ENCODE results near the gene PRLR.

PRLR gene

DNA sequence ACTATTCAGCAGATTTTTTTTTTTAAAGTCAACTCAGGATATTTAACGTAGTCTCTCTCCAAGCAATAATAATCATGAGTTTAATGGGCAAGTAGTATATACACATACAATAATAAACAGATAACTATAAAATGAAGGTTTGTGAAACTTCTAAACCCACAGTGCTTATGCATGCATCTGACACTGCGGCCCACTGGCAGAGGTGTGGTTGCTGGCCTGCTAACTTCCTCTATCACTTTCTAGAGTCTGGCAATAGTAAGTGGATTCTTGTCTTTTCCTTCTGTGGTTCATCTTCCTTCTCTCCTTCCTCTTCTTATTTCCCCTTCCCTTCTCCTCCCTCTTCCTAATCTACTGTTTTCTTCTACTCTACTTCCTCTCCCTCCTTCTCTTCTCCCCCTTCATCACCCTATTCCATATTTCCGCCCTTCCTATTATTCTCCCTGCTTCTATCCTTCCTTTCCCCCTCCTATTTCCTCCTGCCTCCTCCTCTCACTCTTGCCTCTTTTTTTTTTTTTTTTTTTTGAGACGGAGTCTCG, 164.0 kb downstream of the PRLR start:
- Histone ChIP-seq H3K36me3 (ENCODE audit: control insufficient read depth in 1 of 2, insufficient read depth in 2 of 2, low read depth in 1 of 2, low read length in 2 of 2) (no peaks in the 10 kb centered on the region), H4K8ac (ENCODE audit: low read length) (no peak overlapping the region), H2BK12ac (ENCODE audit: low read length in 2 of 2) (no peak overlapping the region), H3K79me1 (replicated peaks; ENCODE audit: low read length, poor library complexity, severe bottlenecking) (no peaks in the 10 kb centered on the region), H3K27ac (ENCODE audit: low read length, poor library complexity, severe bottlenecking) (no peak overlapping the region), H2BK120ac (ENCODE audit: low read depth, low read length) (no peak overlapping the region), H2AK5ac (ENCODE audit: low read length, severe bottlenecking) (no peak overlapping the region), H2BK5ac (ENCODE audit: low read depth, low read length, poor library complexity, severe bottlenecking) (no peak overlapping the region), H3K23ac (ENCODE audit: low read length in 2 of 2) (no peak overlapping the region), H3K18ac (ENCODE audit: low read depth in 1 of 2, low read length in 2 of 2) (no peak overlapping the region), H3K4me1 (ENCODE audit: control insufficient read depth, insufficient read depth, low read depth, low read length) (no peaks in the 10 kb centered on the region), H3K4me2 (ENCODE audit: low read length, poor library complexity, severe bottlenecking) (no peak overlapping the region), H3K9ac (ENCODE audit: low read length) (no peak overlapping the region), H3K27me3 (ENCODE audit: control insufficient read depth in 1 of 2, insufficient read depth in 1 of 2, low read length in 2 of 2) (no peaks in the 10 kb centered on the region), H3K4ac (ENCODE audit: low read depth in 1 of 2, low read length in 2 of 2) (no peak overlapping the region), H3K14ac (ENCODE audit: low read length in 2 of 2) (no peak overlapping the region), H3K9me3 (ENCODE audit: control insufficient read depth, low read length) (no peaks in the 10 kb centered on the region), H4K91ac (ENCODE audit: low read length) (no peak overlapping the region), H2AFZ (ENCODE audit: low read depth, low read length) (no peak overlapping the region), H3K4me3 (ENCODE audit: insufficient read depth in 1 of 2, low read depth in 1 of 2, low read length in 2 of 2) (no peak overlapping the region), H2BK15ac (ENCODE audit: low read depth, poor library complexity, severe bottlenecking) (no peak overlapping the region)
- no peak for DNase-seq
- 85% methylated on average over 2 of the region's 5 CpGs for WGBS

DNA sequence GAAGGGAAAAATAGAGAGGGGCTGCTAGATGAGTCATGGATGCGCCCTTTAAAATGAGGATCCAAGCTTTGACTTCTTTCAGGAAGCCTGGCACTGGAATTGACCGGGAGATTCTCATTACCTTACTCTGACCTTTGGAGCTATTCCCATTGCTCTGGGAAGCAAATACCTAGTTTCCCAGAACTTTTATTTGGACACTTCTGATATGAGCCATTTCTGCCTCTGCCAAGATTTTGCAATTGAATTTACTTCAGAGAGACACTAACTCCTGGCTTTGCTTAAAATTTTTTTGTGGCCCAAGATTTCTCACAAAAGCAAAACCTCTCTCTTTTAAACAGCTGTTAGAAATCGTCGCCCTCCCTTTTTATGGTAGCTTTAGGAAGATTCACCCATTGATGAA, 166.9 kb downstream of the PRLR start:
- no peaks in the 10 kb centered on the region for H3K36me3 ChIP-seq (ENCODE audit: control insufficient read depth in 1 of 2, insufficient read depth in 2 of 2, low read depth in 1 of 2, low read length in 2 of 2)
- H3K79me1 ChIP-seq (replicated peaks; ENCODE audit: low read length, poor library complexity, severe bottlenecking): no peaks in the 10 kb centered on the region
- H3K23ac ChIP-seq (ENCODE audit: low read length in 2 of 2): no peak overlapping the region
- H3K18ac ChIP-seq (ENCODE audit: low read depth in 1 of 2, low read length in 2 of 2): no peak overlapping the region
- no peaks in the 10 kb centered on the region for H3K27me3 ChIP-seq (ENCODE audit: control insufficient read depth in 1 of 2, insufficient read depth in 1 of 2, low read length in 2 of 2)
- H3K27ac ChIP-seq (ENCODE audit: low read length, poor library complexity, severe bottlenecking): no peak overlapping the region
- H4K91ac ChIP-seq (ENCODE audit: low read length): no peak overlapping the region
- no peak overlapping the region for H2BK12ac ChIP-seq (ENCODE audit: low read length in 2 of 2)
- H2BK5ac ChIP-seq (ENCODE audit: low read depth, low read length, poor library complexity, severe bottlenecking): no peak overlapping the region
- H3K4me1 ChIP-seq (ENCODE audit: control insufficient read depth, insufficient read depth, low read depth, low read length): no peaks in the 10 kb centered on the region
- H3K4me3 ChIP-seq (ENCODE audit: insufficient read depth in 1 of 2, low read depth in 1 of 2, low read length in 2 of 2): peak overlapping the region in 1 of 2 experiments; percentile 28
- DNase-seq: no peak
- H3K9me3 ChIP-seq (ENCODE audit: control insufficient read depth, low read length): no peaks in the 10 kb centered on the region
- H2AK5ac ChIP-seq (ENCODE audit: low read length, severe bottlenecking): no peak overlapping the region
- H2BK120ac ChIP-seq (ENCODE audit: low read depth, low read length): no peak overlapping the region
- H4K8ac ChIP-seq (ENCODE audit: low read length): no peak overlapping the region
- H3K14ac ChIP-seq (ENCODE audit: low read length in 2 of 2): no peak overlapping the region
- no peak overlapping the region for H2BK15ac ChIP-seq (ENCODE audit: low read depth, poor library complexity, severe bottlenecking)
- no peak overlapping the region for H2AFZ ChIP-seq (ENCODE audit: low read depth, low read length)
- H3K4ac ChIP-seq (ENCODE audit: low read depth in 1 of 2, low read length in 2 of 2): no peak overlapping the region
- peak overlapping the region; percentile 57 for H3K9ac ChIP-seq (ENCODE audit: low read length)
- WGBS: 92% methylated on average over 4 of the region's 4 CpGs
- H3K4me2 ChIP-seq (ENCODE audit: low read length, poor library complexity, severe bottlenecking): no peak overlapping the region

DNA sequence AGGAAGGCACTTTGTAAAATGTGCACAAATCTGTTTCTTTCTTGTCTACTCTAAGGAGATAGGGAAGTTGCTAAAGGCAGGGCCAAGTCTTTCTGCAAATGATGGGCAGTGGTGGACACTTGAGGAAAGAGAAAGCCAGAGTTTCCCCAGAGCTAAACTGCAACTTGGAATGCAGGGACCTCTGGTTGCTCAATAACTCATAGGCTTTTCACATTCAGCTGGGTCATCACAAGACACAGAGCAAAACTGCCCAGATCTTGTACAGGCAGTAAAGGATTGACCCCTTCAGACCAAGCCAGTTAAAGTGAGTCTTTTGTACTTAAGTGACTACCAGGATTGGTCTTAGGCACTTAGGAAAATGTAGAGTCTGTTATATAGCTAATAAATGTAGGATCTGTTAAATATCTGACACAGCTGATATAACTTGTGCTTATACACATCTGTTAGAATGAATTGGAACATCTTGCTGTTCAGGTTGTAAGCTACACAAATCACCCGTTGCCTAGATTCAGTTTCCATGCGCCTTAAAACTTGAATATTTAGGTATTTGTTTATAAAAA, 169.0 kb downstream of the PRLR start:
- Histone ChIP-seq H4K8ac (ENCODE audit: low read length) (no peak overlapping the region), H3K4me2 (ENCODE audit: low read length, poor library complexity, severe bottlenecking) (no peak overlapping the region), H3K79me1 (replicated peaks; ENCODE audit: low read length, poor library complexity, severe bottlenecking) (no peaks in the 10 kb centered on the region), H3K23ac (ENCODE audit: low read length in 2 of 2) (no peak overlapping the region), H3K4me3 (ENCODE audit: insufficient read depth in 1 of 2, low read depth in 1 of 2, low read length in 2 of 2) (no peak overlapping the region), H2AFZ (ENCODE audit: low read depth, low read length) (no peak overlapping the region), H3K27ac (ENCODE audit: low read length, poor library complexity, severe bottlenecking) (no peak overlapping the region), H2BK120ac (ENCODE audit: low read depth, low read length) (no peak overlapping the region), H3K9me3 (ENCODE audit: control insufficient read depth, low read length) (no peaks in the 10 kb centered on the region), H3K18ac (ENCODE audit: low read depth in 1 of 2, low read length in 2 of 2) (no peak overlapping the region), H3K9ac (ENCODE audit: low read length) (peak overlapping the region; percentile 56), H3K14ac (ENCODE audit: low read length in 2 of 2) (no peak overlapping the region), H3K4ac (ENCODE audit: low read depth in 1 of 2, low read length in 2 of 2) (no peak overlapping the region), H4K91ac (ENCODE audit: low read length) (no peak overlapping the region), H3K27me3 (ENCODE audit: control insufficient read depth in 1 of 2, insufficient read depth in 1 of 2, low read length in 2 of 2) (no peaks in the 10 kb centered on the region), H3K4me1 (ENCODE audit: control insufficient read depth, insufficient read depth, low read depth, low read length) (no peaks in the 10 kb centered on the region), H2AK5ac (ENCODE audit: low read length, severe bottlenecking) (no peak overlapping the region), H2BK5ac (ENCODE audit: low read depth, low read length, poor library complexity, severe bottlenecking) (no peak overlapping the region), H3K36me3 (ENCODE audit: control insufficient read depth in 1 of 2, insufficient read depth in 2 of 2, low read depth in 1 of 2, low read length in 2 of 2) (no peaks in the 10 kb centered on the region), H2BK15ac (ENCODE audit: low read depth, poor library complexity, severe bottlenecking) (no peak overlapping the region), H2BK12ac (ENCODE audit: low read length in 2 of 2) (no peak overlapping the region)
- no CpG with 5 or more reads among the region's 2 CpGs for WGBS
- peak; percentile 69 for DNase-seq

DNA sequence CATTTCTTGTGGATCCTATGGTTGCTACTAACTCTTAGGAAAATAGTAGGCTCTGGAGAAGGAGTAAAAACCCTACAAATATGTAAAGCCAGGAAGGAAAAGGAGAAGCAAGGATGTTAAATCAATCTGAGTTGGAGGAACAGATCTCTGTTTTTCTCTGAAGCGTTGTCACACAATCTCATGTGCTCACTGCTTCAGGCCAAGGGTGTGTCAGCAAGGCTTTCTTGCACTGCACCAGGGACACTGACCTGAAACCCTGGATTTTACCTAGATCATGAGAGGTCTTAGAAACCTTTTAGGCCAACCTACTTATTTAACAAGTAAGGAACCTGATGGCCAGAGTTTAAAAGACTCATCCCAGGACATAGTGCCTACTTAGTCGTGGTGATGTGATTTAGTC, 170.1 kb downstream of the PRLR start:
- no peak overlapping the region for H3K4me3 ChIP-seq (ENCODE audit: insufficient read depth in 1 of 2, low read depth in 1 of 2, low read length in 2 of 2)
- no peak overlapping the region for H2BK5ac ChIP-seq (ENCODE audit: low read depth, low read length, poor library complexity, severe bottlenecking)
- no peak overlapping the region for H3K9ac ChIP-seq (ENCODE audit: low read length)
- H2AK5ac ChIP-seq (ENCODE audit: low read length, severe bottlenecking): no peak overlapping the region
- no peak overlapping the region for H3K14ac ChIP-seq (ENCODE audit: low read length in 2 of 2)
- no peak overlapping the region for H3K18ac ChIP-seq (ENCODE audit: low read depth in 1 of 2, low read length in 2 of 2)
- no peak overlapping the region for H2BK15ac ChIP-seq (ENCODE audit: low read depth, poor library complexity, severe bottlenecking)
- H3K27ac ChIP-seq (ENCODE audit: low read length, poor library complexity, severe bottlenecking): no peak overlapping the region
- H3K27me3 ChIP-seq (ENCODE audit: control insufficient read depth in 1 of 2, insufficient read depth in 1 of 2, low read length in 2 of 2): peaks cover 0 to 4% of the 10 kb centered on the region in 2 experiments
- H3K79me1 ChIP-seq (replicated peaks; ENCODE audit: low read length, poor library complexity, severe bottlenecking): no peaks in the 10 kb centered on the region
- H4K91ac ChIP-seq (ENCODE audit: low read length): no peak overlapping the region
- no peak overlapping the region for H2BK120ac ChIP-seq (ENCODE audit: low read depth, low read length)
- H3K9me3 ChIP-seq (ENCODE audit: control insufficient read depth, low read length): no peaks in the 10 kb centered on the region
- H3K23ac ChIP-seq (ENCODE audit: low read length in 2 of 2): no peak overlapping the region
- no peak overlapping the region for H3K4ac ChIP-seq (ENCODE audit: low read depth in 1 of 2, low read length in 2 of 2)
- no peaks in the 10 kb centered on the region for H3K36me3 ChIP-seq (ENCODE audit: control insufficient read depth in 1 of 2, insufficient read depth in 2 of 2, low read depth in 1 of 2, low read length in 2 of 2)
- no peak overlapping the region for H2BK12ac ChIP-seq (ENCODE audit: low read length in 2 of 2)
- no peak for DNase-seq
- no peak overlapping the region for H3K4me2 ChIP-seq (ENCODE audit: low read length, poor library complexity, severe bottlenecking)
- H3K4me1 ChIP-seq (ENCODE audit: control insufficient read depth, insufficient read depth, low read depth, low read length): no peaks in the 10 kb centered on the region
- H4K8ac ChIP-seq (ENCODE audit: low read length): no peak overlapping the region
- 93% methylated on average over 2 of the region's 2 CpGs for WGBS
- no peak overlapping the region for H2AFZ ChIP-seq (ENCODE audit: low read depth, low read length)

All from mesenchymal stem cell (in vitro differentiated cells and primary cell).